Thoracic aorta (tissue), 2 donors: Measurements from ENCODE around the gene FPR1. TPM values are rescaled to one million over a fixed set of nuclear protein-coding genes. Genes with fewer than 3 reads are reported as not detected.

Source experiments
- ATAC-seq: fragments of 150-250 bp; one replicate; pipeline ENCODE4 v1.8.0; 2017; ENCODE audit warnings: low read depth; ENCODE audit not compliant: insufficient number of reproducible peaks, low FRiP score
- DNase-seq: peaks from one replicate; pipeline ENCODE4 v3.0.0-alpha.2; 2020; ENCODE audit warnings: low spot score
- H3K27ac ChIP-seq, 2 donors: fragments of 200-600 bp; sonication (generic); 1 replicate in 1 of 2; 2 replicates in 1 of 2; pipeline ENCODE4 v1.5.1; 2016; ENCODE audit warnings: mild to moderate bottlenecking in 2 of 2, moderate library complexity in 2 of 2
- H3K27me3 ChIP-seq: fragments of 200-600 bp; sonication (generic); replicated peaks from 2 replicates; pipeline ENCODE4 v1.6.0; 2016; ENCODE audit warnings: mild to moderate bottlenecking; ENCODE audit not compliant: insufficient read depth
- H3K36me3 ChIP-seq: fragments of 200-600 bp; sonication (generic); one replicate; pipeline ENCODE4 v1.5.1; 2016
- H3K4me1 ChIP-seq, 2 donors: fragments of 200-600 bp; sonication (generic); 1 replicate in 1 of 2; 2 replicates in 1 of 2; pipeline versions ENCODE4 v1.5.1 to v1.6.0; 2016; ENCODE audit warnings: low read depth in 2 of 2, mild to moderate bottlenecking in 1 of 2; ENCODE audit not compliant: control insufficient read depth in 1 of 2
- H3K4me3 ChIP-seq: fragments of 200-600 bp; sonication (generic); 2 replicates; pipeline ENCODE4 v1.5.1; 2016; ENCODE audit warnings: mild to moderate bottlenecking
- H3K9me3 ChIP-seq: fragments of 200-600 bp; sonication (generic); 2 replicates; pipeline ENCODE4 v1.5.1; 2016
- total RNA-seq, 2 donors: library from RNA; depleted of rRNA; stranded (reverse); fragments of >200 nt; gene quantifications; one replicate each; pipeline versions ENCODE4 v1.1.0 to v1.2.3, GENCODE V29; 2016
- TF ChIP-seq, protein P1 (sequence below): fragments of 200-600 bp; sonication (generic); IDR thresholded peaks from one replicate; pipeline ENCODE4 v1.5.1; 2019; ENCODE audit warnings: antibody characterized with exemption

Gene FPR1
- total RNA-seq, 2 donors from 2014 or later: 30.2 to 39.3 TPM

GRCh38 chr19:51797480-51797879 is 45.8 kb upstream of the FPR1 start:
- no peaks in the 10 kb centered on the region for H3K36me3 ChIP-seq
- ATAC-seq (no peak), DNase-seq (no peak)
- H3K27me3 ChIP-seq: no peaks in the 10 kb centered on the region
- peak overlapping the region; percentile 52 for H3K4me3 ChIP-seq
- H3K9me3 ChIP-seq: no peaks in the 10 kb centered on the region
- H3K4me1 ChIP-seq: peaks cover 9 to 15% of the 10 kb centered on the region in 2 donors
- H3K27ac ChIP-seq: no peak overlapping the region
- TF ChIP-seq, protein P1, sequence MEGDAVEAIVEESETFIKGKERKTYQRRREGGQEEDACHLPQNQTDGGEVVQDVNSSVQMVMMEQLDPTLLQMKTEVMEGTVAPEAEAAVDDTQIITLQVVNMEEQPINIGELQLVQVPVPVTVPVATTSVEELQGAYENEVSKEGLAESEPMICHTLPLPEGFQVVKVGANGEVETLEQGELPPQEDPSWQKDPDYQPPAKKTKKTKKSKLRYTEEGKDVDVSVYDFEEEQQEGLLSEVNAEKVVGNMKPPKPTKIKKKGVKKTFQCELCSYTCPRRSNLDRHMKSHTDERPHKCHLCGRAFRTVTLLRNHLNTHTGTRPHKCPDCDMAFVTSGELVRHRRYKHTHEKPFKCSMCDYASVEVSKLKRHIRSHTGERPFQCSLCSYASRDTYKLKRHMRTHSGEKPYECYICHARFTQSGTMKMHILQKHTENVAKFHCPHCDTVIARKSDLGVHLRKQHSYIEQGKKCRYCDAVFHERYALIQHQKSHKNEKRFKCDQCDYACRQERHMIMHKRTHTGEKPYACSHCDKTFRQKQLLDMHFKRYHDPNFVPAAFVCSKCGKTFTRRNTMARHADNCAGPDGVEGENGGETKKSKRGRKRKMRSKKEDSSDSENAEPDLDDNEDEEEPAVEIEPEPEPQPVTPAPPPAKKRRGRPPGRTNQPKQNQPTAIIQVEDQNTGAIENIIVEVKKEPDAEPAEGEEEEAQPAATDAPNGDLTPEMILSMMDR: no peak

- ATAC-seq (no peak), DNase-seq (no peak)
- H3K27ac ChIP-seq: peak overlapping the region in 1 of 2 donors; percentile 4
- no peaks in the 10 kb centered on the region for H3K36me3 ChIP-seq
- no peaks in the 10 kb centered on the region for H3K9me3 ChIP-seq
- H3K27me3 ChIP-seq: no peaks in the 10 kb centered on the region
- TF ChIP-seq, protein P1: no peak
- H3K4me3 ChIP-seq: peak overlapping the region; percentile 52
- H3K4me1 ChIP-seq: peaks cover 9 to 15% of the 10 kb centered on the region in 2 donors
These were observed 44.6 kb upstream of the FPR1 start for GRCh38 chr19:51796195-51796679.

GRCh38 chr19:51794885-51795490 is 43.3 kb upstream of the FPR1 start, which contains the start of gene FPR3:
Gene FPR3, plus strand, starts transcription at chr19:51795157. Its CDS starts 28,592 bp downstream, at chr19:51823749.
- DNase-seq: no peak
- peak within 1 kb of the TSS; percentile 52 for H3K4me3 ChIP-seq

DNA sequence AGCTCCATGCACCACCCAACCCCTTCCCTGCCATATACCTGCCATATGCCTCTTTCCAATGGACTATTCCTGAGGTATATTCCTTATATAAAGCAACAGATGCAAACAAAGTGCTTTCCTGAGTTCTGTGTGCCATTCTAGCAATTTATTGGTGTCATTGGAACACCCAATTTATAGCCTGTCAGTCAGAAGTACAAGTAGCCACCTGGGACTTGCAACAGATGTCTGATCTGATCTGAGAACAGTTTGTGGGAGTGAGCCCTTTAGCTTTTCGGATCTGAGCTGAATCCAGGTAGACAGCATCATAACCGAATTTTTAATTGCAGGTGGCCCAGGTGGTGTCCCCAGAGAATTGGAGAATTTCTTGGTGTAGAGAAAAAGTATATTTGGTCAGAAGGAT is 42.3 kb upstream of the FPR1 start:
- TF ChIP-seq, protein P1: no peak
- H3K27ac ChIP-seq: no peak overlapping the region
- H3K27me3 ChIP-seq: no peaks in the 10 kb centered on the region
- H3K9me3 ChIP-seq: no peaks in the 10 kb centered on the region
- H3K4me3 ChIP-seq: no peak overlapping the region
- ATAC-seq (no peak), DNase-seq (no peak)
- peaks cover 0 to under 1% of the 10 kb centered on the region in 2 donors for H3K4me1 ChIP-seq
- H3K36me3 ChIP-seq: no peaks in the 10 kb centered on the region

More at GRCh38 chr19:51794885-51795490, 43.3 kb upstream of the FPR1 start, which contains the start of gene FPR3:
- Histone ChIP-seq H3K4me1 (peaks cover 3 to 10% of the 10 kb centered on the region in 2 donors), H3K9me3 (no peaks in the 10 kb centered on the region), H3K27me3 (no peaks in the 10 kb centered on the region), H3K27ac (peak within 1 kb of the TSS in 1 of 2 donors; percentile 1), H3K36me3 (no peaks in the 10 kb centered on the region)
- no peak for ATAC-seq
- TF ChIP-seq, protein P1: no peak

DNA sequence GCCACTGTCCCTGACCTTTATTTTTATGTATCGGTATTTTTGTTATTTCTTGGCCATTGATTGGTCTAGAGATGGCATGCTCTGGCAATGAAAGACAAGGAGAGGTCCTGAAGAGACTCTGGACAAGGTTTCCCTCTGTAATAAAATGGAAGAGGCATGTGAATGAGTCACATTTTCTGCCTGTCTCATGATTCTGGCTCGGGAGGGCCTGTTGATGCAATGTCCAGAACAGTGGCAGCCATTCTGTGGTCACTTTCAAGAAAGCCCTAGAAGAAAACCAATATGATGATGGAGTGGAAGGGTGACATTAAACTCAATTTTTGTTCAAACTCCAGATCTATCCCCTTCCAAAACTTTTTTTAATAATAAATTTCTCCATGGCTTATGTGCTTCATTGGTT is 41.3 kb upstream of the FPR1 start:
- ATAC-seq: no peak
- H3K27me3 ChIP-seq: no peaks in the 10 kb centered on the region
- H3K9me3 ChIP-seq: no peaks in the 10 kb centered on the region
- TF ChIP-seq, protein P1: no peak
- H3K4me3 ChIP-seq: no peak overlapping the region
- DNase-seq: no peak
- no peaks in the 10 kb centered on the region for H3K4me1 ChIP-seq
- H3K36me3 ChIP-seq: no peaks in the 10 kb centered on the region
- no peak overlapping the region for H3K27ac ChIP-seq
